Measurements from ENCODE around the gene OR6B2.

The OR6B2 gene

GRCh38 chr2:240041363-240041762 is 11.1 kb upstream of the OR6B2 start:
- no peaks in the 10 kb centered on the region for H3K36me3 ChIP-seq (ENCODE audit: control insufficient read depth in 2 of 2, insufficient read depth in 2 of 2, low read length in 2 of 2)
- H3K4me3 ChIP-seq (ENCODE audit: low read length in 2 of 2): no peak overlapping the region
- H3K27me3 ChIP-seq (ENCODE audit: control insufficient read depth in 1 of 2, insufficient read depth in 2 of 2, low read length in 2 of 2): peaks cover 19 to 21% of the 10 kb centered on the region in 2 donors
- H3K9ac ChIP-seq (ENCODE audit: low read length in 2 of 2): no peak overlapping the region
- no peaks in the 10 kb centered on the region for H3K4me1 ChIP-seq (ENCODE audit: control insufficient read depth, insufficient read depth, low read length)
- H3K27ac ChIP-seq (ENCODE audit: low read length): no peak overlapping the region
- no peaks in the 10 kb centered on the region for H3K9me3 ChIP-seq (ENCODE audit: control insufficient read depth in 2 of 2, low read length in 2 of 2)

GRCh38 chr2:240037358-240037757 is 7.1 kb upstream of the OR6B2 start:
- Histone ChIP-seq H3K9ac (ENCODE audit: low read length in 2 of 2) (no peak overlapping the region), H3K9me3 (ENCODE audit: control insufficient read depth in 2 of 2, low read length in 2 of 2) (no peaks in the 10 kb centered on the region)

GRCh38 chr2:240033330-240033678 is 3.1 kb upstream of the OR6B2 start:
- Histone ChIP-seq H3K36me3 (ENCODE audit: control insufficient read depth in 2 of 2, insufficient read depth in 2 of 2, low read length in 2 of 2) (no peaks in the 10 kb centered on the region), H3K9me3 (ENCODE audit: control insufficient read depth in 2 of 2, low read length in 2 of 2) (peaks cover 0 to 4% of the 10 kb centered on the region in 2 donors), H3K9ac (ENCODE audit: low read length in 2 of 2) (no peak overlapping the region), H3K27ac (ENCODE audit: low read length) (no peak overlapping the region), H3K27me3 (ENCODE audit: control insufficient read depth in 1 of 2, insufficient read depth in 2 of 2, low read length in 2 of 2) (peaks cover 2 to 3% of the 10 kb centered on the region in 2 donors), H3K4me1 (ENCODE audit: control insufficient read depth, insufficient read depth, low read length) (no peaks in the 10 kb centered on the region), H3K4me3 (ENCODE audit: low read length in 2 of 2) (no peak overlapping the region)

More at GRCh38 chr2:240037358-240037757, 7.1 kb upstream of the OR6B2 start:
- peaks cover 16 to 18% of the 10 kb centered on the region in 2 donors for H3K27me3 ChIP-seq (ENCODE audit: control insufficient read depth in 1 of 2, insufficient read depth in 2 of 2, low read length in 2 of 2)
- H3K4me3 ChIP-seq (ENCODE audit: low read length in 2 of 2): no peak overlapping the region
- H3K27ac ChIP-seq (ENCODE audit: low read length): no peak overlapping the region
- H3K4me1 ChIP-seq (ENCODE audit: control insufficient read depth, insufficient read depth, low read length): no peaks in the 10 kb centered on the region
- H3K36me3 ChIP-seq (ENCODE audit: control insufficient read depth in 2 of 2, insufficient read depth in 2 of 2, low read length in 2 of 2): no peaks in the 10 kb centered on the region

- Histone ChIP-seq H3K27me3 (ENCODE audit: control insufficient read depth in 1 of 2, insufficient read depth in 2 of 2, low read length in 2 of 2) (peaks cover 2 to 3% of the 10 kb centered on the region in 2 donors), H3K36me3 (ENCODE audit: control insufficient read depth in 2 of 2, insufficient read depth in 2 of 2, low read length in 2 of 2) (no peaks in the 10 kb centered on the region), H3K27ac (ENCODE audit: low read length) (no peak overlapping the region), H3K9me3 (ENCODE audit: control insufficient read depth in 2 of 2, low read length in 2 of 2) (peaks cover 0 to 4% of the 10 kb centered on the region in 2 donors), H3K4me3 (ENCODE audit: low read length in 2 of 2) (no peak overlapping the region), H3K9ac (ENCODE audit: low read length in 2 of 2) (no peak overlapping the region), H3K4me1 (ENCODE audit: control insufficient read depth, insufficient read depth, low read length) (no peaks in the 10 kb centered on the region)
These were observed 2.4 kb upstream of the OR6B2 start for GRCh38 chr2:240032406-240033329.

- H3K4me3 ChIP-seq (ENCODE audit: low read length in 2 of 2): peak overlapping the region; percentile 79 to 96
- no peak overlapping the region for H3K27ac ChIP-seq (ENCODE audit: low read length)
These were observed 5.5 kb downstream of the OR6B2 start for GRCh38 chr2:240024766-240025165.

GRCh38 chr2:240023792-240024191 is 6.4 kb downstream of the OR6B2 start:
- H3K9me3 ChIP-seq (ENCODE audit: control insufficient read depth in 2 of 2, low read length in 2 of 2): peaks cover 0 to 4% of the 10 kb centered on the region in 2 donors
- H3K9ac ChIP-seq (ENCODE audit: low read length in 2 of 2): no peak overlapping the region
- H3K4me1 ChIP-seq (ENCODE audit: control insufficient read depth, insufficient read depth, low read length): peaks cover 14% of the 10 kb centered on the region
- no peak overlapping the region for H3K27ac ChIP-seq (ENCODE audit: low read length)
- H3K27me3 ChIP-seq (ENCODE audit: control insufficient read depth in 1 of 2, insufficient read depth in 2 of 2, low read length in 2 of 2): no peaks in the 10 kb centered on the region
- H3K36me3 ChIP-seq (ENCODE audit: control insufficient read depth in 2 of 2, insufficient read depth in 2 of 2, low read length in 2 of 2): peaks cover 18 to 20% of the 10 kb centered on the region in 2 donors
- peak overlapping the region; percentile 79 to 96 for H3K4me3 ChIP-seq (ENCODE audit: low read length in 2 of 2)

More at GRCh38 chr2:240024766-240025165, 5.5 kb downstream of the OR6B2 start:
- Histone ChIP-seq H3K4me1 (ENCODE audit: control insufficient read depth, insufficient read depth, low read length) (peaks cover 14% of the 10 kb centered on the region), H3K27me3 (ENCODE audit: control insufficient read depth in 1 of 2, insufficient read depth in 2 of 2, low read length in 2 of 2) (no peaks in the 10 kb centered on the region), H3K36me3 (ENCODE audit: control insufficient read depth in 2 of 2, insufficient read depth in 2 of 2, low read length in 2 of 2) (peaks cover 14 to 16% of the 10 kb centered on the region in 2 donors), H3K9me3 (ENCODE audit: control insufficient read depth in 2 of 2, low read length in 2 of 2) (peaks cover 0 to 4% of the 10 kb centered on the region in 2 donors), H3K9ac (ENCODE audit: low read length in 2 of 2) (peak overlapping the region; percentile 81 to 90)

GRCh38 chr2:240021488-240022104 is 8.6 kb downstream of the OR6B2 start:
- H3K9me3 ChIP-seq (ENCODE audit: control insufficient read depth in 2 of 2, low read length in 2 of 2): no peaks in the 10 kb centered on the region
- H3K27ac ChIP-seq (ENCODE audit: low read length): no peak overlapping the region
- no peak overlapping the region for H3K4me3 ChIP-seq (ENCODE audit: low read length in 2 of 2)
- H3K27me3 ChIP-seq (ENCODE audit: control insufficient read depth in 1 of 2, insufficient read depth in 2 of 2, low read length in 2 of 2): no peaks in the 10 kb centered on the region
- no peak overlapping the region for H3K9ac ChIP-seq (ENCODE audit: low read length in 2 of 2)
- peaks cover 14% of the 10 kb centered on the region for H3K4me1 ChIP-seq (ENCODE audit: control insufficient read depth, insufficient read depth, low read length)
- H3K36me3 ChIP-seq (ENCODE audit: control insufficient read depth in 2 of 2, insufficient read depth in 2 of 2, low read length in 2 of 2): peaks cover 38% of the 10 kb centered on the region in 2 donors

- peaks cover 60 to 61% of the 10 kb centered on the region in 2 donors for H3K36me3 ChIP-seq (ENCODE audit: control insufficient read depth in 2 of 2, insufficient read depth in 2 of 2, low read length in 2 of 2)
- H3K9ac ChIP-seq (ENCODE audit: low read length in 2 of 2): no peak overlapping the region
These were observed 12.0 kb downstream of the OR6B2 start for GRCh38 chr2:240018071-240018750.

GRCh38 chr2:240014327-240014726 is 15.9 kb downstream of the OR6B2 start:
- Histone ChIP-seq H3K9ac (ENCODE audit: low read length in 2 of 2) (no peak overlapping the region), H3K36me3 (ENCODE audit: control insufficient read depth in 2 of 2, insufficient read depth in 2 of 2, low read length in 2 of 2) (peaks cover 61 to 72% of the 10 kb centered on the region in 2 donors), H3K27me3 (ENCODE audit: control insufficient read depth in 1 of 2, insufficient read depth in 2 of 2, low read length in 2 of 2) (no peaks in the 10 kb centered on the region), H3K27ac (ENCODE audit: low read length) (no peak overlapping the region), H3K9me3 (ENCODE audit: control insufficient read depth in 2 of 2, low read length in 2 of 2) (no peaks in the 10 kb centered on the region), H3K4me1 (ENCODE audit: control insufficient read depth, insufficient read depth, low read length) (no peaks in the 10 kb centered on the region), H3K4me3 (ENCODE audit: low read length in 2 of 2) (no peak overlapping the region)

More at GRCh38 chr2:240018071-240018750, 12.0 kb downstream of the OR6B2 start:
- no peaks in the 10 kb centered on the region for H3K27me3 ChIP-seq (ENCODE audit: control insufficient read depth in 1 of 2, insufficient read depth in 2 of 2, low read length in 2 of 2)
- H3K4me3 ChIP-seq (ENCODE audit: low read length in 2 of 2): no peak overlapping the region
- no peak overlapping the region for H3K27ac ChIP-seq (ENCODE audit: low read length)
- no peaks in the 10 kb centered on the region for H3K9me3 ChIP-seq (ENCODE audit: control insufficient read depth in 2 of 2, low read length in 2 of 2)
- peaks cover 4% of the 10 kb centered on the region for H3K4me1 ChIP-seq (ENCODE audit: control insufficient read depth, insufficient read depth, low read length)

- H3K4me3 ChIP-seq (ENCODE audit: low read length in 2 of 2): no peak overlapping the region
- H3K36me3 ChIP-seq (ENCODE audit: control insufficient read depth in 2 of 2, insufficient read depth in 2 of 2, low read length in 2 of 2): peaks cover 65 to 73% of the 10 kb centered on the region in 2 donors
- no peak overlapping the region for H3K9ac ChIP-seq (ENCODE audit: low read length in 2 of 2)
- H3K27me3 ChIP-seq (ENCODE audit: control insufficient read depth in 1 of 2, insufficient read depth in 2 of 2, low read length in 2 of 2): no peaks in the 10 kb centered on the region
- H3K9me3 ChIP-seq (ENCODE audit: control insufficient read depth in 2 of 2, low read length in 2 of 2): no peaks in the 10 kb centered on the region
- no peaks in the 10 kb centered on the region for H3K4me1 ChIP-seq (ENCODE audit: control insufficient read depth, insufficient read depth, low read length)
- H3K27ac ChIP-seq (ENCODE audit: low read length): no peak overlapping the region
These were observed 16.9 kb downstream of the OR6B2 start for GRCh38 chr2:240013343-240013742.

All from stomach smooth muscle (tissue), 2 donors.